CD4-positive, CD25-positive, alpha-beta regulatory T cell (primary cell): ENCODE results near the gene WBP1. TPM values are rescaled to one million over a fixed set of nuclear protein-coding genes. Genes with fewer than 3 reads are reported as not detected.
A peak's percentile ranks its signal among the peaks of the same experiment; 100 is the strongest.

ENCODE experiments used
- ATAC-seq, 2 donors: fragments of 150-1000 bp; cut with Tn5 transposase; one replicate each; pipeline ENCODE4 v1.10.0; 2021; ENCODE audit warnings: low read depth in 2 of 2, moderate number of reproducible peaks in 2 of 2, moderate library complexity in 1 of 2
- DNase-seq, 3 donors: peaks; one replicate each; pipeline versions ENCODE4 v3.0.0 to v3.0.0-alpha.2; 2012 to 2022; ENCODE audit warnings: mixed read lengths in 1 of 3
- H3K27ac ChIP-seq: one replicate; pipeline ENCODE4 v1.7.0; 2013; ENCODE audit warnings: mild to moderate bottlenecking, low read length; ENCODE audit not compliant: insufficient read depth, poor library complexity, severe bottlenecking
- H3K27me3 ChIP-seq: one replicate; pipeline ENCODE4 v1.7.0; 2013; ENCODE audit warnings: low read length; ENCODE audit not compliant: control insufficient read depth, insufficient read depth
- H3K36me3 ChIP-seq: one replicate; pipeline ENCODE4 v1.7.0; 2013; ENCODE audit warnings: mild to moderate bottlenecking, low read length, moderate library complexity; ENCODE audit not compliant: control insufficient read depth, insufficient read depth
- H3K4me1 ChIP-seq: 2 replicates; pipeline ENCODE4 v1.7.0; 2013; ENCODE audit warnings: mild to moderate bottlenecking, low read length; ENCODE audit not compliant: insufficient read depth, control insufficient read depth, poor library complexity, severe bottlenecking
- H3K4me3 ChIP-seq: one replicate; pipeline ENCODE4 v1.7.0; 2013; ENCODE audit warnings: low read depth, mild to moderate bottlenecking, low read length, moderate library complexity
- H3K9me3 ChIP-seq, 2 experiments: 1 replicate in 1 of 2; 2 replicates in 1 of 2; pipeline ENCODE4 v1.7.0; 2013; ENCODE audit warnings: low read length in 2 of 2, mild to moderate bottlenecking in 1 of 2, moderate library complexity in 1 of 2; ENCODE audit not compliant: control insufficient read depth in 2 of 2
- H3K27ac Mint-ChIP-seq, 3 donors: one replicate each; pipeline ENCODE4 v1.8.0; 2020 to 2022; ENCODE audit warnings: mild to moderate bottlenecking in 3 of 3, mixed read lengths in 3 of 3, moderate library complexity in 2 of 3
- H3K27me3 Mint-ChIP-seq: one replicate; pipeline ENCODE4 v1.8.0; 2022; ENCODE audit warnings: mild to moderate bottlenecking, mixed read lengths
- H3K36me3 Mint-ChIP-seq: one replicate; pipeline ENCODE4 v1.8.0; 2020; ENCODE audit warnings: mixed read lengths
- H3K4me1 Mint-ChIP-seq, 4 donors: one replicate each; pipeline ENCODE4 v1.8.0; 2020 to 2022; ENCODE audit warnings: mixed read lengths in 4 of 4, mild to moderate bottlenecking in 1 of 4
- H3K4me3 Mint-ChIP-seq, 4 donors: one replicate each; pipeline ENCODE4 v1.8.0; 2020 to 2022; ENCODE audit warnings: mild to moderate bottlenecking in 4 of 4, mixed read lengths in 4 of 4, moderate library complexity in 3 of 4
- H3K9me3 Mint-ChIP-seq, 7 donors: one replicate each; pipeline ENCODE4 v1.8.0; 2020 to 2022; ENCODE audit warnings: mixed read lengths in 7 of 7, mild to moderate bottlenecking in 3 of 7, moderate library complexity in 2 of 7
- polyA plus RNA-seq, 4 donors: library from polyadenylated mRNA; unstranded; fragments of 300-500 nt; fragmentation: Illumina TruSeq; gene quantifications; one replicate each; pipeline ENCODE4 v1.2.3, GENCODE V29; 2021
- total RNA-seq: library from RNA; stranded (reverse); gene quantifications from one replicate; pipeline ENCODE4 v1.2.3, GENCODE V29; 2022

The WBP1 gene
- total RNA-seq (79.5 TPM), polyA plus RNA-seq (10 to 100 TPM; 33.5 to 46.7 (median 37.2) TPM)

DNA sequence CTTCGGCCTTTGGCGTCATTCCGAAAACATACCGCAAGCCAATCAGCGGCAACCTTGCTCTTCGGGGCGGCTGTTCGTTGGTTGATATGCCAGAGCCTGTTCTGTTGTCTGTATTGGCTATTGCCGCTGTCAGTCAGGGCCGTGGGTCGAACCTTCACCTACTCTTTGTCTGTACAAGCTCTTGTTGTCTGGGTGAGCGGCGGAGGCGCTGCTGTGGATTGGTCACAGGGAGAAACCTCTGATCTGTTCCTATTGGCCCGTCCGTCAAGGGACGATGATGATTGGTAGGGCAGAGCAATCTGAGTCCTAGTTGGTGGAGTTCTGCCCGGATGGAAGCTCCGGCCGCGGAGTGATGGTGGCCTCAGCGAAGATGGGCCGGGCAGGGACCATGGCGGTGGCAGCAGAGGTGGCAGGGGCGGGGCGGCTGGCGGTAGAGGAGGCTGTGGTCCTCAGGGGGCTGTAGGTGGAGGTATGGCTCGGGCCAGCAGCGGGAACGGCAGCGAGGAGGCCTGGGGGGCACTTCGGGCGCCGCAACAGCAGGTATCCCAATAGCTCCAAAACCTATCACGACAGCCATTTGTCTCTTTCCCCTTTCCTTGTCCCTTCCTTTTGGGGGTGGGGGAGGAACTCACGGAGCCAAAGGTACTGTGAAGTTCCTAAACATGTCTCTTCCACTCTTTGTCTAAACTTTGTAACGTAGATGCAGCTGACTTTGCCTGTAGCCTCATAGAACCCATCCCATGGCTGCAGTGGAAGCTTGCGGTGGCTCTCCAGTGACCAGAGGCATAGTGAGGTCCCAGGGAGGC is at the start of gene WBP1:
Gene WBP1, plus strand, starts transcription at position 307 of the 806 bp plus-strand sequence. Its CDS starts 165 bp downstream, at position 472.
- H3K27me3 ChIP-seq = no peaks in the 10 kb centered on the region
- ATAC-seq (peak; percentile 87 to 88), DNase-seq (peak; percentile 100)
- H3K4me1 ChIP-seq = peaks cover 41% of the 10 kb centered on the region
- H3K36me3 Mint-ChIP-seq = peaks cover 4% of the 10 kb centered on the region
- no peaks in the 10 kb centered on the region for H3K9me3 ChIP-seq
- H3K4me1 Mint-ChIP-seq = peaks cover 15 to 68% (median 36%) of the 10 kb centered on the region in 4 donors
- peak within 1 kb of the TSS; percentile 99 for H3K27ac ChIP-seq
- peak within 1 kb of the TSS; percentile 94 for H3K4me3 ChIP-seq
- H3K4me3 Mint-ChIP-seq = peak within 1 kb of the TSS; percentile 95 to 98 (median 97)
- H3K36me3 ChIP-seq = peaks cover 6% of the 10 kb centered on the region
- H3K27ac Mint-ChIP-seq = peak within 1 kb of the TSS; percentile 99 to 100 (median 99)
- peaks cover 0 to 2% (median 0%) of the 10 kb centered on the region in 7 donors for H3K9me3 Mint-ChIP-seq
- peaks cover 4% of the 10 kb centered on the region for H3K27me3 Mint-ChIP-seq

DNA sequence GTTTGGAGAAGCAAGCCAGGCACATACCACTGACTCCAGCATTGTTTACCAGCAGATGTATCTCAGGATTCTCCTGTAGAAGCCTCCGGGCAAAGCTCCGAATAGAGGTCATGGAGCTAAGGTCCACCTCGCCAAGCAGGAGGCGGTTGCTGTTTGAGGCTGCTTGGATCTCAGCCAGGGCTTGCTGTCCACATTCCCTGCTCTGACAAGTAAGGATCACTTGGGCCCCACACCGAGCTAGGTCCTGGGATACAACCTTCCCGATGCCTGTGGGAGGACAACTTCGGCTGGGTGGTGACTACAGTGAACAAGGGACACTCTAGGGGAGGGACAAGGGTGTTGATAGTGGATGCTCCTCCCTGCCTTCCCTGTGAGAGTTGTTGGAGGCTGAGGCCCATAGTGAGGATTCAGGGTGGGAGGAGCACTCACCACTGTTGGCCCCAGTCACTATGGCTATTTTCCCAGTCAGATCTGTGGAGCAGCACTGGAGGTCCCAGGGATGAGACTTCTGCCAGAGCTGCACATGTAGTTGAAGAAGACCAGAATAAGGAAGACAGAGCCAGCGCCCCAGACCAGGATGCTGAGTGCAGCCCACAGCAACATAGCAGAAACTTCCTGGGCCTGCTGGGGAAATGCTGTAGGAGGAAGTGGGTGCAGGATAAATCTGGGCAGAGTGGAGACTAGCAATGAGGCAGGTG is 45.1 kb upstream of the WBP1 start:
- Mint-ChIP-seq H3K4me1 (peaks cover 0 to 18% (median 4%) of the 10 kb centered on the region in 4 donors), H3K27ac (peak overlapping the region in 2 of 3 donors; percentile 13 to 18), H3K9me3 (no peaks in the 10 kb centered on the region), H3K27me3 (peaks cover 20% of the 10 kb centered on the region), H3K36me3 (no peaks in the 10 kb centered on the region), H3K4me3 (peak overlapping the region in 2 of 4 donors; percentile 34 to 36)
- peaks cover under 1% of the 10 kb centered on the region for H3K27me3 ChIP-seq
- ATAC-seq (no peak), DNase-seq (no peak)
- H3K4me3 ChIP-seq = no peak overlapping the region
- no peaks in the 10 kb centered on the region for H3K9me3 ChIP-seq
- H3K36me3 ChIP-seq = no peaks in the 10 kb centered on the region
- H3K27ac ChIP-seq = no peak overlapping the region
- H3K4me1 ChIP-seq = peaks cover 12% of the 10 kb centered on the region

DNA sequence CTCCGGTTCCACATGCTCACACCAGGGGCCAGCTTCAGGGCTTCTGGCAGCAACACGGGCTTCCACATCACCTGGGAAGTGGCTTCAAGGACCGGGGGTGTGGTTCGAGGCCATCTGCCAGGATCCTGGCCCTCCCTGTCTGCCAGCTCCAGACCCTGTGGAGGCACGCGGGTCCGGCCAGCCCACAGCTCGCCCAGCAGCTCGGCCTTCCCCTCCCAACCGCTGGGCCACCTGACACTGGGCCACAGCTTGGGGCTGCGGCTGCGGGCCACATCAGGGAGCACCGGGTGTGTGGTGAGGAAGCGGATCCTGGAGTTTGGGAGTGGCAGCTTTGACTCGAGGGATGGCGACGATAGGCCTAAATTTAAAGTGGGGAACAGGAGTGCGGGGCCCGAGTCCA is 43.8 kb upstream of the WBP1 start:
- ATAC-seq (no peak), DNase-seq (no peak)
- Histone ChIP-seq H3K27ac (no peak overlapping the region), H3K4me1 (peaks cover 12% of the 10 kb centered on the region), H3K36me3 (no peaks in the 10 kb centered on the region), H3K9me3 (no peaks in the 10 kb centered on the region), H3K4me3 (no peak overlapping the region), H3K27me3 (no peaks in the 10 kb centered on the region)
- H3K36me3 Mint-ChIP-seq = no peaks in the 10 kb centered on the region
- peak overlapping the region in 1 of 4 donors; percentile 63 for H3K4me3 Mint-ChIP-seq
- peak overlapping the region in 1 of 3 donors; percentile 26 for H3K27ac Mint-ChIP-seq
- H3K9me3 Mint-ChIP-seq = no peaks in the 10 kb centered on the region
- peaks cover 13% of the 10 kb centered on the region for H3K27me3 Mint-ChIP-seq
- peaks cover 0 to 18% (median 4%) of the 10 kb centered on the region in 4 donors for H3K4me1 Mint-ChIP-seq

DNA sequence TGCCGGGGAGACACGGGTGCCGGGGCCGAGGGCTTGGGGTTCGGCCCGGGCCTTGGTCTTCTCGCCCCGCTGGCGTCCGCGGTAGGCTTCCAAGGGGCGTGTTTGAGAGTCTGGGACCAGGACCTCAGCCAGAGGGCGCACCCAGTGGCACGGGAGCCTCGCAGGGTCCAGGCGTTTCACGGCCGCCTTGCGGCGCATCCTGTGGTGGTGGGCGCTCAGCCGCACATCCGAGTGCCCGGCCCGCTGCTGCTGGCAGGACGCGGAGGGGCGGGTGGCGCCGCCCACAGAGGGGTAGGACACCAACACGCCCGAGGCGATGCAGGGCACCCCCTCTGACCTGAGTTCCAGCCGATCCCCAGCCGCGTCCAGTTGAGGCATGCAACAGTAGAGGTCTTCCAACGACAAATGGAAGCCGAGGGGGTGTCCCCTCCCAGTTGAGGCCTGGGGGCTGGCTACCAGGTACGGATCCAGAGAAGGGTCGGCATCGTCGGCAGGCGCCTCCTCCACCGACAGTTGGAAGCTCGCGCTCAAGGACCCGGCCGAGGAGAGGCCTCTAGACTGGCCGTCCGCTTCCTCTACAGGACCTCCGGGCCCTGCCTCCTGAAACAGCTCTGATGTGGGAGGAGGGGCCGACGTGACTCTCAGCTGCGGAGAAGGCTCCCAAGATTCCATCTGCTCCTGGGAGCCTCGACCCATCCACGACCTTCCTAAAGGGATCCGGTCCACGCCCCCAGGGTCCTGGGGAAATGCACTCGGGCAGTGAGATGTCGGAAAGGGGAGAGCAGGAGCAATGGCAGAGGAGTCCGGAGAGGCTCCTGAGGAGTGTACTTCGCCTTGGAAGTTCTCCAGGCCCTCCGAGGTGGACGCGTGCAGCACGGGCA is 43.1 kb upstream of the WBP1 start:
- H3K27me3 Mint-ChIP-seq = peaks cover 14% of the 10 kb centered on the region
- Histone ChIP-seq H3K36me3 (no peaks in the 10 kb centered on the region), H3K27me3 (no peaks in the 10 kb centered on the region), H3K27ac (no peak overlapping the region), H3K9me3 (no peaks in the 10 kb centered on the region), H3K4me3 (no peak overlapping the region), H3K4me1 (peaks cover 12% of the 10 kb centered on the region)
- H3K36me3 Mint-ChIP-seq = no peaks in the 10 kb centered on the region
- no peaks in the 10 kb centered on the region for H3K9me3 Mint-ChIP-seq
- peak overlapping the region in 3 of 4 donors; percentile 65 to 80 (median 68) for H3K4me3 Mint-ChIP-seq
- ATAC-seq (peak; percentile 25 to 45), DNase-seq (peak in 2 of 3 donors; percentile 13 to 41)
- peaks cover 0 to 22% (median 6%) of the 10 kb centered on the region in 4 donors for H3K4me1 Mint-ChIP-seq
- H3K27ac Mint-ChIP-seq = no peak overlapping the region

DNA sequence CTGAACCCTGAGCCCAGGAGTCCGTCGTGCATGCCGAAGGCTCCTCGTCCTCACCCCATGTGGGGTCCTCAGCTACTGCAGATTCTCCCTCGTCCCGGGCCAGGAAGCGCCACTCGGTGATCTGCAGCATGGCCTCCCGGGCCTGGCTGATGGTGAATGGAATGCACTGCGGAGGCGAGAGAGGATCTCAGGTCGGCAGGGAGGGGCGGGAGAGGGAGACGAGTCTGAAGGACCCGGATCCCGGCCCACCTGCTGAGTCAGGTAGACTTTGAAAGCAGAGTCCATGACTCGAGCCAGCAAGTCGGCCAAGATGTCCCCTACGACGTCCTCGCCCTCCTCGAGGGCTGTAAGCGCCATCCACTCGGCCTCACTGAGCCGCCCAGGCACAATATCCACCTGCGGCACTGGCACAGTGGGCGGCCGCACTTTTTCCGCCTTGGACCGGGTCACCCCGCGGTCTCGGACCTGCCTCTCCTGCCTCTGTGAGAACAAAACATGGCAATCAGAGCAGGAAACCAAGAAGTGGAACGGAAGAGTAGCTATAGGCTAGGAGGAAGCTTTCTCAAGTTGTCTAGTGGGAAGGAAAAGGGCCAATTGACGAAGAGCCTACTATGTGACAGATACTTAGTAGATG is 42.4 kb upstream of the WBP1 start:
- Mint-ChIP-seq H3K4me1 (peaks cover under 1 to 27% (median 9%) of the 10 kb centered on the region in 4 donors), H3K36me3 (no peaks in the 10 kb centered on the region), H3K27ac (peak overlapping the region in 2 of 3 donors; percentile 48 to 73), H3K9me3 (no peaks in the 10 kb centered on the region), H3K27me3 (peaks cover 18% of the 10 kb centered on the region), H3K4me3 (peak overlapping the region in 3 of 4 donors; percentile 65 to 80 (median 68))
- H3K4me3 ChIP-seq = no peak overlapping the region
- H3K9me3 ChIP-seq = no peaks in the 10 kb centered on the region
- DNase-seq (no peak), ATAC-seq (no peak)
- no peak overlapping the region for H3K27ac ChIP-seq
- H3K27me3 ChIP-seq = no peaks in the 10 kb centered on the region
- peaks cover 13% of the 10 kb centered on the region for H3K4me1 ChIP-seq
- no peaks in the 10 kb centered on the region for H3K36me3 ChIP-seq

DNA sequence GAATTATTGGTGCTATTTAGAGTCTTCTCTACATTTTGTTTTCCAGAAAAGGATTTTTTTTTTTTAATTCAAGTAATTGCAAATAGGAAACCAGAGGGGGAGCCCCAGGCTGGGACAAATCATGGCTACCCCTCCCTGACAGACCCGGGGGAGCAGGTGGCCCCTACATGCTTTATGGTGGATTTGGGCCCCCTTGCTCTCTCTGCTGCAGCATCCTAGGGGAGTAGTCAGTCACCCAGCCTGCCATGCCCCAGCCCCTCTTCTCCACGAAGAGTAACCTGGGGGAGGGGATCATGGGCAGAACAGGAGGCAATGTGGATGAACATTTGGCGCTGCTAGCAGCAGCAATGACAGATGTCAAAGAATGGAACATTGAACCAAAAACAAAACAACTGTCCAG is 41.5 kb upstream of the WBP1 start:
- Histone ChIP-seq H3K36me3 (no peaks in the 10 kb centered on the region), H3K4me1 (peaks cover 19% of the 10 kb centered on the region), H3K4me3 (no peak overlapping the region), H3K9me3 (no peaks in the 10 kb centered on the region), H3K27ac (no peak overlapping the region), H3K27me3 (no peaks in the 10 kb centered on the region)
- no peaks in the 10 kb centered on the region for H3K9me3 Mint-ChIP-seq
- H3K4me3 Mint-ChIP-seq = peak overlapping the region in 2 of 4 donors; percentile 11 to 80
- ATAC-seq = no peak
- no peaks in the 10 kb centered on the region for H3K36me3 Mint-ChIP-seq
- H3K27me3 Mint-ChIP-seq = peaks cover 20% of the 10 kb centered on the region
- no peak for DNase-seq
- no peak overlapping the region for H3K27ac Mint-ChIP-seq
- peaks cover 6 to 35% (median 14%) of the 10 kb centered on the region in 4 donors for H3K4me1 Mint-ChIP-seq

DNA sequence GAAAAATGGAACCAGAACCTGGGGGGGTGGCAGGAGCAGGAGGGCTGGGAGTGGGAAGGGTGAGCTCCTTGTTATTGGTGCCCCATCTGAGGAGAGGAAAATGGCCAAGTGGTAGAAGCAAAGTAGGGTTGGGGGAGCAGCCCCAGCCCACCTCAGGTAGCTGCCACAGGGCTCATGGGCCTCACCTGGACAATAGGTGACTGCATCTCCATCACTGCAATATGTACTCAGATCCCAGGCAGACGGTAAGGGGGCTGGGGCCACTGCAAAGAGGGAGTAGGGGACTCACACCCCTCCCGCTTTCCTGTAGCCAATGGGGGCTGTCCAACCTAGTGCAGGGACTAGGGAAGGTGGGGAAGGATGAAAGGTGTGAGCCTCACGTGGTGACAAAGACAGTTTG is 41.0 kb upstream of the WBP1 start:
- H3K4me1 ChIP-seq = peaks cover 23% of the 10 kb centered on the region
- H3K36me3 Mint-ChIP-seq = no peaks in the 10 kb centered on the region

More for the DNA sequence above, 41.0 kb upstream of the WBP1 start:
- Histone ChIP-seq H3K9me3 (no peaks in the 10 kb centered on the region), H3K27me3 (no peaks in the 10 kb centered on the region), H3K36me3 (no peaks in the 10 kb centered on the region), H3K27ac (no peak overlapping the region), H3K4me3 (no peak overlapping the region)
- ATAC-seq = no peak
- Mint-ChIP-seq H3K9me3 (no peaks in the 10 kb centered on the region), H3K4me1 (peaks cover 6 to 39% (median 16%) of the 10 kb centered on the region in 4 donors), H3K4me3 (peak overlapping the region in 1 of 4 donors; percentile 11), H3K27ac (no peak overlapping the region), H3K27me3 (peaks cover 24% of the 10 kb centered on the region)
- DNase-seq = no peak
